ENCODE data around the gene WASF3.

DNA sequence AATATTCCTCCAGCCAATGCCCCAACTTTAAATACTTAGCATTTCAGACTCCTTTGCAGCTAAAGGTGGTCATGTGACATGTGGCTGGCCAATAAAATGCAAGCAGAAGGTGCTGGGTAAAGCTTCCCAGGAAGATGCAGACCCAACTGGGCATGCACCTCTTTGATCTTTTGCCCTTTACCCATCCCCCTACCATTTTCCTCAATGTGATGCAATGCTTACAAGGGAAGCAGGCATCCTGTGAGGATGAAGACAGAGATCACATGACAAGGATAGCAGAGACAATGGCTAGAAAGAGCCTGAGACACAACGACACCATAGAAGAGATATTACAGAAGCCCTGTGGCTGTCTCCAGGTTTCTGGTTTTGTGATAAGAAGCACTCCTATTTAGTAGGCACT lies 2.1 kb upstream of the WASF3 start:
- TF ChIP-seq EP300 (IDR thresholded peaks at IDR 0.05; ENCODE audit: borderline replicate concordance in 1 of 2, control insufficient read depth in 1 of 2, low read depth in 2 of 2, low read length in 2 of 2) (no peak), NRF1 (conservative IDR thresholded peaks at IDR 0.05; ENCODE audit: low read depth, low read length) (no peak), BHLHE40 (IDR thresholded peaks at IDR 0.05; ENCODE audit: borderline replicate concordance in 1 of 2, low read depth in 2 of 2, low read length in 1 of 2) (no peak), BCL11A (IDR thresholded peaks at IDR 0.05; ENCODE audit: low read depth, low read length) (no peak), NFXL1 (IDR thresholded peaks at IDR 0.05; ENCODE audit: borderline replicate concordance) (no peak), EZH2 (IDR thresholded peaks at IDR 0.05; ENCODE audit: borderline replicate concordance, control insufficient read depth, low read depth, low read length) (no peak), FOXK2 (IDR thresholded peaks at IDR 0.05) (no peak), ZNF274 (IDR thresholded peaks at IDR 0.05; ENCODE audit: insufficient read depth, insufficient read length) (no peak), POLR2AphosphoS5 (IDR thresholded peaks at IDR 0.05; ENCODE audit: low read length) (no peak)
- TF ChIP-seq, protein P1, sequence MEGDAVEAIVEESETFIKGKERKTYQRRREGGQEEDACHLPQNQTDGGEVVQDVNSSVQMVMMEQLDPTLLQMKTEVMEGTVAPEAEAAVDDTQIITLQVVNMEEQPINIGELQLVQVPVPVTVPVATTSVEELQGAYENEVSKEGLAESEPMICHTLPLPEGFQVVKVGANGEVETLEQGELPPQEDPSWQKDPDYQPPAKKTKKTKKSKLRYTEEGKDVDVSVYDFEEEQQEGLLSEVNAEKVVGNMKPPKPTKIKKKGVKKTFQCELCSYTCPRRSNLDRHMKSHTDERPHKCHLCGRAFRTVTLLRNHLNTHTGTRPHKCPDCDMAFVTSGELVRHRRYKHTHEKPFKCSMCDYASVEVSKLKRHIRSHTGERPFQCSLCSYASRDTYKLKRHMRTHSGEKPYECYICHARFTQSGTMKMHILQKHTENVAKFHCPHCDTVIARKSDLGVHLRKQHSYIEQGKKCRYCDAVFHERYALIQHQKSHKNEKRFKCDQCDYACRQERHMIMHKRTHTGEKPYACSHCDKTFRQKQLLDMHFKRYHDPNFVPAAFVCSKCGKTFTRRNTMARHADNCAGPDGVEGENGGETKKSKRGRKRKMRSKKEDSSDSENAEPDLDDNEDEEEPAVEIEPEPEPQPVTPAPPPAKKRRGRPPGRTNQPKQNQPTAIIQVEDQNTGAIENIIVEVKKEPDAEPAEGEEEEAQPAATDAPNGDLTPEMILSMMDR (IDR thresholded peaks at IDR 0.05 in 2 of 3, conservative IDR thresholded peaks at IDR 0.05 in 1 of 3; ENCODE audit: control insufficient read depth in 2 of 3, extremely low read depth in 1 of 3, insufficient read depth in 1 of 3, low read depth in 3 of 3, low read length in 3 of 3) = no peak
- TF ChIP-seq, protein P2, sequence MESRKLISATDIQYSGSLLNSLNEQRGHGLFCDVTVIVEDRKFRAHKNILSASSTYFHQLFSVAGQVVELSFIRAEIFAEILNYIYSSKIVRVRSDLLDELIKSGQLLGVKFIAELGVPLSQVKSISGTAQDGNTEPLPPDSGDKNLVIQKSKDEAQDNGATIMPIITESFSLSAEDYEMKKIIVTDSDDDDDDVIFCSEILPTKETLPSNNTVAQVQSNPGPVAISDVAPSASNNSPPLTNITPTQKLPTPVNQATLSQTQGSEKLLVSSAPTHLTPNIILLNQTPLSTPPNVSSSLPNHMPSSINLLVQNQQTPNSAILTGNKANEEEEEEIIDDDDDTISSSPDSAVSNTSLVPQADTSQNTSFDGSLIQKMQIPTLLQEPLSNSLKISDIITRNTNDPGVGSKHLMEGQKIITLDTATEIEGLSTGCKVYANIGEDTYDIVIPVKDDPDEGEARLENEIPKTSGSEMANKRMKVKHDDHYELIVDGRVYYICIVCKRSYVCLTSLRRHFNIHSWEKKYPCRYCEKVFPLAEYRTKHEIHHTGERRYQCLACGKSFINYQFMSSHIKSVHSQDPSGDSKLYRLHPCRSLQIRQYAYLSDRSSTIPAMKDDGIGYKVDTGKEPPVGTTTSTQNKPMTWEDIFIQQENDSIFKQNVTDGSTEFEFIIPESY (IDR thresholded peaks at IDR 0.05) = no peak
- TF ChIP-seq, protein P3, sequence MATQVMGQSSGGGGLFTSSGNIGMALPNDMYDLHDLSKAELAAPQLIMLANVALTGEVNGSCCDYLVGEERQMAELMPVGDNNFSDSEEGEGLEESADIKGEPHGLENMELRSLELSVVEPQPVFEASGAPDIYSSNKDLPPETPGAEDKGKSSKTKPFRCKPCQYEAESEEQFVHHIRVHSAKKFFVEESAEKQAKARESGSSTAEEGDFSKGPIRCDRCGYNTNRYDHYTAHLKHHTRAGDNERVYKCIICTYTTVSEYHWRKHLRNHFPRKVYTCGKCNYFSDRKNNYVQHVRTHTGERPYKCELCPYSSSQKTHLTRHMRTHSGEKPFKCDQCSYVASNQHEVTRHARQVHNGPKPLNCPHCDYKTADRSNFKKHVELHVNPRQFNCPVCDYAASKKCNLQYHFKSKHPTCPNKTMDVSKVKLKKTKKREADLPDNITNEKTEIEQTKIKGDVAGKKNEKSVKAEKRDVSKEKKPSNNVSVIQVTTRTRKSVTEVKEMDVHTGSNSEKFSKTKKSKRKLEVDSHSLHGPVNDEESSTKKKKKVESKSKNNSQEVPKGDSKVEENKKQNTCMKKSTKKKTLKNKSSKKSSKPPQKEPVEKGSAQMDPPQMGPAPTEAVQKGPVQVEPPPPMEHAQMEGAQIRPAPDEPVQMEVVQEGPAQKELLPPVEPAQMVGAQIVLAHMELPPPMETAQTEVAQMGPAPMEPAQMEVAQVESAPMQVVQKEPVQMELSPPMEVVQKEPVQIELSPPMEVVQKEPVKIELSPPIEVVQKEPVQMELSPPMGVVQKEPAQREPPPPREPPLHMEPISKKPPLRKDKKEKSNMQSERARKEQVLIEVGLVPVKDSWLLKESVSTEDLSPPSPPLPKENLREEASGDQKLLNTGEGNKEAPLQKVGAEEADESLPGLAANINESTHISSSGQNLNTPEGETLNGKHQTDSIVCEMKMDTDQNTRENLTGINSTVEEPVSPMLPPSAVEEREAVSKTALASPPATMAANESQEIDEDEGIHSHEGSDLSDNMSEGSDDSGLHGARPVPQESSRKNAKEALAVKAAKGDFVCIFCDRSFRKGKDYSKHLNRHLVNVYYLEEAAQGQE (IDR thresholded peaks at IDR 0.05; ENCODE audit: low read depth, low read length) = no peak
- TF ChIP-seq, protein P4, sequence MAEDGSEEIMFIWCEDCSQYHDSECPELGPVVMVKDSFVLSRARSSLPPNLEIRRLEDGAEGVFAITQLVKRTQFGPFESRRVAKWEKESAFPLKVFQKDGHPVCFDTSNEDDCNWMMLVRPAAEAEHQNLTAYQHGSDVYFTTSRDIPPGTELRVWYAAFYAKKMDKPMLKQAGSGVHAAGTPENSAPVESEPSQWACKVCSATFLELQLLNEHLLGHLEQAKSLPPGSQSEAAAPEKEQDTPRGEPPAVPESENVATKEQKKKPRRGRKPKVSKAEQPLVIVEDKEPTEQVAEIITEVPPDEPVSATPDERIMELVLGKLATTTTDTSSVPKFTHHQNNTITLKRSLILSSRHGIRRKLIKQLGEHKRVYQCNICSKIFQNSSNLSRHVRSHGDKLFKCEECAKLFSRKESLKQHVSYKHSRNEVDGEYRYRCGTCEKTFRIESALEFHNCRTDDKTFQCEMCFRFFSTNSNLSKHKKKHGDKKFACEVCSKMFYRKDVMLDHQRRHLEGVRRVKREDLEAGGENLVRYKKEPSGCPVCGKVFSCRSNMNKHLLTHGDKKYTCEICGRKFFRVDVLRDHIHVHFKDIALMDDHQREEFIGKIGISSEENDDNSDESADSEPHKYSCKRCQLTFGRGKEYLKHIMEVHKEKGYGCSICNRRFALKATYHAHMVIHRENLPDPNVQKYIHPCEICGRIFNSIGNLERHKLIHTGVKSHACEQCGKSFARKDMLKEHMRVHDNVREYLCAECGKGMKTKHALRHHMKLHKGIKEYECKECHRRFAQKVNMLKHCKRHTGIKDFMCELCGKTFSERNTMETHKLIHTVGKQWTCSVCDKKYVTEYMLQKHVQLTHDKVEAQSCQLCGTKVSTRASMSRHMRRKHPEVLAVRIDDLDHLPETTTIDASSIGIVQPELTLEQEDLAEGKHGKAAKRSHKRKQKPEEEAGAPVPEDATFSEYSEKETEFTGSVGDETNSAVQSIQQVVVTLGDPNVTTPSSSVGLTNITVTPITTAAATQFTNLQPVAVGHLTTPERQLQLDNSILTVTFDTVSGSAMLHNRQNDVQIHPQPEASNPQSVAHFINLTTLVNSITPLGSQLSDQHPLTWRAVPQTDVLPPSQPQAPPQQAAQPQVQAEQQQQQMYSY (CRISPR knock-in tag; IDR thresholded peaks at IDR 0.05) = no peak
